HuH-7.5 (cell line): ENCODE measurements around the gene NTM.
A peak's percentile ranks its signal among the peaks of the same experiment; 100 is the strongest.
"Not testable (repeated sequence)": the region's sequence is repeated elsewhere in the genome, so short reads cannot be mapped to it uniquely, and the experiment has no call there.

Experiments
- DNase-seq: peaks from one replicate; pipeline ENCODE4 v3.0.0; 2011; ENCODE audit warnings: low spot score

Gene NTM

GRCh38 chr11:131669401-131669780, 299.0 kb downstream of the NTM start:
- no peak for DNase-seq

GRCh38 chr11:131670876-131671275, 300.5 kb downstream of the NTM start:
- DNase-seq: no peak

- no peak for DNase-seq
Observed at GRCh38 chr11:131671320-131671719, 300.9 kb downstream of the NTM start.

GRCh38 chr11:131671734-131672133, 301.3 kb downstream of the NTM start:
- DNase-seq: no peak

- no peak for DNase-seq
Observed at GRCh38 chr11:131672191-131672590, 301.8 kb downstream of the NTM start.

- peak; percentile 43 for DNase-seq
Observed at GRCh38 chr11:131674051-131674755, 303.8 kb downstream of the NTM start.

GRCh38 chr11:131675121-131675888, 304.9 kb downstream of the NTM start:
- no peak for DNase-seq

- no peak for DNase-seq
Observed at GRCh38 chr11:131677828-131678470, 307.5 kb downstream of the NTM start.

- DNase-seq: no peak
Observed at GRCh38 chr11:131678658-131679340, 308.4 kb downstream of the NTM start.

GRCh38 chr11:131680448-131680847, 310.0 kb downstream of the NTM start:
- DNase-seq: not testable (repeated sequence)

GRCh38 chr11:131681920-131682319, 311.5 kb downstream of the NTM start:
- DNase-seq: no peak

- no peak for DNase-seq
Observed at GRCh38 chr11:131682373-131683015, 312.1 kb downstream of the NTM start.

GRCh38 chr11:131683131-131683530, 312.7 kb downstream of the NTM start:
- DNase-seq: no peak

- DNase-seq: no peak
Observed at GRCh38 chr11:131683666-131684065, 313.3 kb downstream of the NTM start.

- no peak for DNase-seq
Observed at GRCh38 chr11:131684111-131685060, 314.0 kb downstream of the NTM start.

GRCh38 chr11:131685206-131685605, 314.8 kb downstream of the NTM start:
- DNase-seq: no peak

- DNase-seq: no peak
Observed at GRCh38 chr11:131685906-131686305, 315.5 kb downstream of the NTM start.

- no peak for DNase-seq
Observed at GRCh38 chr11:131686836-131687235, 316.4 kb downstream of the NTM start.

- no peak for DNase-seq
Observed at GRCh38 chr11:131687291-131688047, 317.1 kb downstream of the NTM start.

GRCh38 chr11:131688048-131688693, 317.8 kb downstream of the NTM start:
- DNase-seq: peak; percentile 68
